Chondrocyte (in vitro differentiated cells): Measurements from ENCODE around the gene PLCG2. TPM values are rescaled to one million over a fixed set of nuclear protein-coding genes. Genes with fewer than 3 reads are reported as not detected.
"Not testable (repeated sequence)": the region's sequence is repeated elsewhere in the genome, so short reads cannot be mapped to it uniquely, and the experiment has no call there.

Experiments
- DNase-seq: peaks from one replicate; pipeline ENCODE4 v3.0.0; 2021; ENCODE audit warnings: mixed read lengths, low spot score
- H3K27ac Mint-ChIP-seq: one replicate; pipeline ENCODE4 v1.8.0; 2021; ENCODE audit warnings: mild to moderate bottlenecking, moderate library complexity, mixed read lengths; ENCODE audit not compliant: unreplicated experiment
- H3K27me3 Mint-ChIP-seq: 2 replicates; pipeline ENCODE4 v1.8.0; 2021; ENCODE audit warnings: low read depth, mixed read lengths
- H3K36me3 Mint-ChIP-seq: 2 replicates; pipeline ENCODE4 v1.8.0; 2021; ENCODE audit warnings: low read depth, mixed read lengths
- H3K4me1 Mint-ChIP-seq: 2 replicates; pipeline ENCODE4 v1.8.0; 2021; ENCODE audit warnings: low read depth, mild to moderate bottlenecking, mixed read lengths
- H3K4me3 Mint-ChIP-seq: one replicate; pipeline ENCODE4 v1.8.0; 2021; ENCODE audit warnings: mild to moderate bottlenecking, moderate library complexity, mixed read lengths; ENCODE audit not compliant: unreplicated experiment
- H3K9me3 Mint-ChIP-seq: 2 replicates; pipeline ENCODE4 v1.8.0; 2021; ENCODE audit warnings: low read depth, mixed read lengths
- CTCF ChIP-seq: fragments of 200-600 bp; sonication (generic); IDR thresholded peaks from 2 replicates; pipeline ENCODE4 v1.5.0; 2021; ENCODE audit warnings: antibody characterized with exemption, mild to moderate bottlenecking, moderate library complexity
- total RNA-seq: library from RNA; stranded (reverse); gene quantifications from 3 replicates; pipeline ENCODE4 v1.2.1, GENCODE V29; 2021

PLCG2 gene
- total RNA-seq, 1 donor from 2014 or later, result 1.1 TPM

GRCh38 chr16:81798311-81799137 lies 19.4 kb downstream of the PLCG2 start:
- no peak for TF ChIP-seq CTCF
- Mint-ChIP-seq H3K36me3 (no peaks in the 10 kb centered on the region), H3K4me1 (no peaks in the 10 kb centered on the region), H3K4me3 (no peak overlapping the region), H3K27me3 (peaks cover 11% of the 10 kb centered on the region), H3K9me3 (no peaks in the 10 kb centered on the region), H3K27ac (no peak overlapping the region)
- DNase-seq, result no peak

DNA sequence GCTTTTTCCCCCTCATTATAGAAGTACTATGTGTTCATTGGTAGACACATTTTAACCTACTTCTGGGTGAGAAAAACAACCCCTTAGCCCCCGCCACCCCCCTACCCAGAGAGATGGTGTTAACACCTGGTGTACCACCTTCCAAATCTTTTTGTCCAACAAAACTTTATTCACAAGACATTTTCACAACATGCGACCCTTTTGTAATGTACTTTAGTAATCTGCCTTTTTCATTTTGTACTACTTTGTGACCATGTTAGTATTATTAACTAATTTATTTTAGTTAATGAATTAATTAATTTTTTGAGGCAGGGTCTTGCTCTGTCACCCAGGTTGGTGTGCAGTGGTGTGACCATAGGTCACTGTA lies 20.0 kb downstream of the PLCG2 start:
- Mint-ChIP-seq H3K4me1 (no peaks in the 10 kb centered on the region), H3K27ac (no peak overlapping the region), H3K9me3 (no peaks in the 10 kb centered on the region), H3K36me3 (no peaks in the 10 kb centered on the region), H3K27me3 (peaks cover 7% of the 10 kb centered on the region), H3K4me3 (no peak overlapping the region)
- DNase-seq, result no peak
- TF ChIP-seq CTCF, result no peak

GRCh38 chr16:81801724-81802123 lies 22.6 kb downstream of the PLCG2 start:
- not testable (repeated sequence) for DNase-seq, H3K27me3 Mint-ChIP-seq, H3K9me3 Mint-ChIP-seq, H3K36me3 Mint-ChIP-seq, H3K4me3 Mint-ChIP-seq, H3K4me1 Mint-ChIP-seq, H3K27ac Mint-ChIP-seq

DNA sequence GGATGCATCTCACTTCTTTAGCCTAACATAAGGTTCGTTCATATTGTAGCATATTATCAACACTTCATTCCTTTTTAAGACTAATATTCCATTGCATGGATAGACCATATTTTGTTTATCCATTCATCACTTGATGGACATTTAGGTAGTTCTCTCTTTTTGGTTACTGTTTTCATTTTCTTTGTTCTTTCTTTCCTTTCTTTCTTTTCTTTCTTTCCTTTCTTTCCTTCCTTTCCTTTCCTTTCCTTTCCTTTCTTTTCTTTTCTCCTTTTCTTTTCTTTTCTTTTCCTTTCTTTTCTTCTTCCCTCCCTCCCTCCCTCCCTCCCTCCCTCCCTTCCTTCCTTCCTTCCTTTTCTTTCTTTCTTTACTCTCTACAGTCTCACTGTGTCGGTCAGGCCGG lies 24.2 kb downstream of the PLCG2 start:
- no peak overlapping the region for H3K27ac Mint-ChIP-seq
- H3K9me3 Mint-ChIP-seq, result no peaks in the 10 kb centered on the region
- TF ChIP-seq CTCF, result no peak
- H3K36me3 Mint-ChIP-seq, result no peaks in the 10 kb centered on the region
- peaks cover 14% of the 10 kb centered on the region for H3K27me3 Mint-ChIP-seq
- no peaks in the 10 kb centered on the region for H3K4me1 Mint-ChIP-seq
- H3K4me3 Mint-ChIP-seq, result no peak overlapping the region
- DNase-seq, result no peak

DNA sequence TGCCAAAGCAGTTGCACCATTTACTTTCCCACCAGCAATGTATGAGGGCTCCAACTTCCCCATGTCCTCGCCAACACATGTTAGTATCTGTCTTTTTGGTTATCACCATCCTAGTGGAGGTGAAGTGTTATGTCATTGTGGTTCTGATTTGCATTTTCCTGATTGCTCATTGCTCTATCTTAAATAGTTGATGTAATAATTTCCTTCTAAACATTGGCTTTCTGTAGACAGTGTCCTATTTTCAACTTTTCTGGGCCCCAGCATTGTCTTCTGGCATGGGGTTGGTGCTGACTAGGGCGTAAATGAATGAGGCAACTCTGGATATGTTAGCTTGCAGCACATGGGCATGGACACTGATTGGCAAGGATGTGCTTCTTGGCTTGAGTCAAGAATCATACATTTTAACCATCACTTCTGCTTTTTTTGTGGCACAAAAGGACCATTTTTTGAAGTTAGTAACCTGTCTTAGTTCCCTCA lies 25.1 kb downstream of the PLCG2 start:
- TF ChIP-seq CTCF, result no peak
- H3K27me3 Mint-ChIP-seq, result peaks cover 14% of the 10 kb centered on the region
- H3K36me3 Mint-ChIP-seq, result no peaks in the 10 kb centered on the region
- no peaks in the 10 kb centered on the region for H3K4me1 Mint-ChIP-seq
- DNase-seq, result no peak
- H3K4me3 Mint-ChIP-seq, result no peak overlapping the region
- H3K9me3 Mint-ChIP-seq, result no peaks in the 10 kb centered on the region
- no peak overlapping the region for H3K27ac Mint-ChIP-seq

DNA sequence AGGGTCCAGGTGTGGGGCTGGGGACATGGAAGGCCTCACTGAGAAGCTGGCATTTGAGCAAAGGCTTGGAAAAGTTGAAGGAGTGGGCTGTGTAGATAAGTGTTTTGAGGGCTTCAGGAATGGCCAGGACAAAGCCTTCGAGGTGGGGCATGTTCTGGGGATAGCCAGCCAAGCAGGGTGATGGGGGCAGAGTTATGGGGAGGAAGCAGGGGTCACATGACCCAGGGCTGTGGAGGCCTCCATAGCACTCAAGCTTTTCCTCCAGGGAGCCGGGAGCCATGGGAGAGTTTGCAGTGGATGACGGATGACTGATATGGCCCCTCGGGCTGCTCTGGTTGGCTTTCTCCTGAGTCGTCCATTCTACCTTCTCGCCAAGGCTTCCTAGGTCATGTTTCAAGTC lies 27.6 kb downstream of the PLCG2 start:
- Mint-ChIP-seq H3K4me3 (no peak overlapping the region), H3K4me1 (no peaks in the 10 kb centered on the region), H3K27ac (no peak overlapping the region), H3K27me3 (peaks cover 18% of the 10 kb centered on the region), H3K36me3 (no peaks in the 10 kb centered on the region), H3K9me3 (no peaks in the 10 kb centered on the region)
- TF ChIP-seq CTCF, result no peak
- DNase-seq, result no peak
